Measurements from ENCODE around the gene TEDC2.
"Not testable (repeated sequence)": the region's sequence is repeated elsewhere in the genome, so short reads cannot be mapped to it uniquely, and the experiment has no call there.

TEDC2 gene

DNA sequence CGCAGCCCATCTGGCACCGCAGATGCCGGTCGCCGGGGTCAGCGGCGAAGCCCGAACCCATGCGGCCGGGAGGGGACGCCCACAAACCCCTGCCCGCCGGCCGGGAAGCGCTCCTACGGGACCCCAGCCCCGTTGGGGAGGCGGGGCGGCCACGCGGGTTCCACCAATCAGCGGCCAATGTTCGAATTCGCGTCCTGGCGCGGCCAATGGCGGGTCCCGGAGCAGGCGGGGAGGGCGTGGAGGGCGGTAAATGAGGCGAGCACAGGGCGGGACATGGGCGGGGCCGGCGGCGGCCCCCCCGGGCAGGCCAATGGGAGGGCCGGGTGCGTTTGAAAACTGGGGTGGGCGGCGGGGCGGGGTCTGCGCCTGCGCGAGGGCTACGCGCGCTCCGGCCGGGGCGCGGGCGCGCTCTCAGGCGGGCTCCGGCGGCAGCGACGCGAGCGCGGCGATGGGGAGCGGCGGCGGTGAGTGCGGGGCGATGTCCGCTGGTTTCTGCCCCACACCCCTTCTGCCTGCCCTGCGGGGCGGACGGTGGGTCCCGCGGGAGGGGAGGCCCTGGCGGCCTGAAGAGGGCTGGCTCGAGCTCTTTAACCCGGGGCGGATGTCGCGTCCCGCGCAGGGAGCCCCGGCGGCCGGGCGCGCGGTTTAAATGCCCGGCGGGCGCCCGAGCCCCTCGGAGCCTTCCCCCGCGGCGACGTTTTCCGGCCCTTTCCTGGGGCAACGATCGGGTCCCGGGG lies 30.7 kb upstream of the TEDC2 start, which contains the start of gene CCNF:
CCNF (plus strand) TSS at position 414 of the 737 bp plus-strand sequence; CDS start at position 449, 35 bp downstream.
- no peak for TF ChIP-seq CTCF (IDR thresholded peaks at IDR 0.05; ENCODE audit: low read length, missing control alignments)
- DNase-seq (ENCODE audit: low read depth): peak; percentile 94
- peak within 1 kb of the TSS; percentile 70 for H3K4me3 ChIP-seq (replicated peaks; ENCODE audit: low read depth, low read length)

GRCh38 chr16:2429771-2430663 lies 29.9 kb upstream of the TEDC2 start:
- peak; percentile 33 for DNase-seq (ENCODE audit: low read depth)
- peak overlapping the region; percentile 68 for H3K4me3 ChIP-seq (replicated peaks; ENCODE audit: low read depth, low read length)

GRCh38 chr16:2432286-2432685 lies 27.6 kb upstream of the TEDC2 start:
- DNase-seq (ENCODE audit: low read depth): no peak
- no peak overlapping the region for H3K4me3 ChIP-seq (replicated peaks; ENCODE audit: low read depth, low read length)
- TF ChIP-seq CTCF (IDR thresholded peaks at IDR 0.05; ENCODE audit: low read length, missing control alignments): peak; percentile 6

More at GRCh38 chr16:2429771-2430663, 29.9 kb upstream of the TEDC2 start:
- peak; percentile 34 for TF ChIP-seq CTCF (IDR thresholded peaks at IDR 0.05; ENCODE audit: low read length, missing control alignments)

GRCh38 chr16:2432801-2433505 lies 27.0 kb upstream of the TEDC2 start:
- H3K4me3 ChIP-seq (replicated peaks; ENCODE audit: low read depth, low read length): no peak overlapping the region
- no peak for DNase-seq (ENCODE audit: low read depth)
- TF ChIP-seq CTCF (IDR thresholded peaks at IDR 0.05; ENCODE audit: low read length, missing control alignments): no peak

- H3K4me3 ChIP-seq (replicated peaks; ENCODE audit: low read depth, low read length); DNase-seq (ENCODE audit: low read depth): not testable (repeated sequence)
Measured at GRCh38 chr16:2435236-2435635, 24.7 kb upstream of the TEDC2 start.

- no peak overlapping the region for H3K4me3 ChIP-seq (replicated peaks; ENCODE audit: low read depth, low read length)
- no peak for DNase-seq (ENCODE audit: low read depth)
- no peak for TF ChIP-seq CTCF (IDR thresholded peaks at IDR 0.05; ENCODE audit: low read length, missing control alignments)
Measured at GRCh38 chr16:2436110-2436509, 23.8 kb upstream of the TEDC2 start.
